HEK293 (cell line): Measurements from ENCODE around the gene LRRC15.

ENCODE experiments used
- CTCF ChIA-PET: fragments of 350-600 bp; formaldehyde crosslinking; extraction: SDS; loops from one replicate; lab custom pipeline; 2021; ENCODE audit warnings: antibody characterized with exemption; lab: Yijun Ruan, JAX
- POLR2A ChIA-PET: fragments of 300-600 bp; formaldehyde crosslinking; extraction: SDS; loops from one replicate; lab custom pipeline; 2020; ENCODE audit warnings: antibody characterized with exemption, inconsistent platforms; lab: Yijun Ruan, JAX
- H3K27ac ChIP-seq: fragments of 200-500 bp; sonication (Bioruptor generic); 2 replicates; pipeline ENCODE4 v1.5.1; 2014; ENCODE audit warnings: low read depth, low read length, control low read depth, inconsistent platforms; ENCODE audit errors: extremely low read depth
- H3K36me3 ChIP-seq, 2 experiments: fragments of 200-500 bp in 1 of 2; sonication (Bioruptor generic) in 1 of 2; 1 replicate in 1 of 2; 2 replicates in 1 of 2; pipeline ENCODE4 v1.5.1; 2014 to 2017; ENCODE audit warnings: inconsistent platforms in 2 of 2, low read length in 2 of 2; ENCODE audit not compliant: control insufficient read depth in 2 of 2, insufficient read depth in 1 of 2
- H3K4me1 ChIP-seq: fragments of 200-500 bp; sonication (Bioruptor generic); 2 replicates; pipeline ENCODE4 v1.5.1; 2014; ENCODE audit warnings: mild to moderate bottlenecking, low read length, inconsistent platforms; ENCODE audit not compliant: control insufficient read depth, insufficient read depth
- H3K4me3 ChIP-seq: 2 replicates; pipeline ENCODE4 v1.5.1; 2011; ENCODE audit warnings: low read depth, mild to moderate bottlenecking, control low read depth, low read length, moderate library complexity
- H3K9me3 ChIP-seq: fragments of 200-500 bp; sonication (Bioruptor generic); 2 replicates; pipeline ENCODE4 v1.5.1; 2014; ENCODE audit warnings: low read depth, low read length, inconsistent platforms; ENCODE audit not compliant: control insufficient read depth, insufficient read depth
- IKZF3 ChIP-seq: fragments of 450-650 bp; IDR thresholded peaks from 2 replicates; pipeline ENCODE4 v1.5.0; 2018; ENCODE audit warnings: missing biosample characterization, mild to moderate bottlenecking, missing genetic modification characterization, moderate library complexity
- INSM2 ChIP-seq: fragments of 450-650 bp; formaldehyde crosslinking; IDR thresholded peaks from 2 replicates; pipeline ENCODE4 v1.5.1; 2016; ENCODE audit warnings: missing biosample characterization, missing genetic modification characterization
- KLF1 ChIP-seq: fragments of 450-650 bp; formaldehyde crosslinking; IDR thresholded peaks from 2 replicates; pipeline ENCODE4 v1.5.1; 2016; ENCODE audit warnings: missing biosample characterization, missing genetic modification characterization
- KLF9 ChIP-seq: fragments of 450-650 bp; formaldehyde crosslinking; IDR thresholded peaks from 2 replicates; pipeline ENCODE4 v1.5.1; 2016; ENCODE audit warnings: missing biosample characterization, missing genetic modification characterization, low read depth
- MYNN ChIP-seq: fragments of 450-650 bp; formaldehyde crosslinking; IDR thresholded peaks from 2 replicates; pipeline ENCODE4 v1.5.1; 2016; ENCODE audit warnings: missing biosample characterization, missing genetic modification characterization, borderline replicate concordance
- SP7 ChIP-seq: fragments of 450-650 bp; formaldehyde crosslinking; IDR thresholded peaks from 2 replicates; pipeline ENCODE4 v1.5.1; 2016; ENCODE audit warnings: missing biosample characterization, missing genetic modification characterization
- TRIM28 ChIP-seq: IDR thresholded peaks from 2 replicates; pipeline ENCODE4 v1.6.1; 2011; ENCODE audit warnings: low read length, control low read depth, borderline replicate concordance
- ZBTB17 ChIP-seq: fragments of 450-650 bp; formaldehyde crosslinking; IDR thresholded peaks from 2 replicates; pipeline ENCODE4 v1.5.1; 2016; ENCODE audit warnings: missing biosample characterization, missing genetic modification characterization
- ZNF157 ChIP-seq: fragments of 450-650 bp; formaldehyde crosslinking; IDR thresholded peaks from 2 replicates; pipeline ENCODE4 v1.5.1; 2016; ENCODE audit warnings: missing biosample characterization, missing genetic modification characterization
- ZNF24 ChIP-seq: fragments of 450-650 bp; formaldehyde crosslinking; IDR thresholded peaks from 2 replicates; pipeline ENCODE4 v1.5.1; 2016; ENCODE audit warnings: missing biosample characterization, missing genetic modification characterization
- ZNF280D ChIP-seq: fragments of 450-650 bp; formaldehyde crosslinking; IDR thresholded peaks from 2 replicates; pipeline ENCODE4 v1.5.1; 2016; ENCODE audit warnings: missing biosample characterization, missing genetic modification characterization
- ZNF521 ChIP-seq: fragments of 450-650 bp; formaldehyde crosslinking; IDR thresholded peaks from 2 replicates; pipeline ENCODE4 v1.5.1; 2017; ENCODE audit warnings: missing biosample characterization, mild to moderate bottlenecking, missing genetic modification characterization
- ZNF600 ChIP-seq: fragments of 450-650 bp; formaldehyde crosslinking; IDR thresholded peaks from 2 replicates; pipeline ENCODE4 v1.5.1; 2016; ENCODE audit warnings: missing biosample characterization, missing genetic modification characterization
- ZNF629 ChIP-seq: fragments of 450-650 bp; formaldehyde crosslinking; IDR thresholded peaks from 2 replicates; pipeline ENCODE4 v1.5.1; 2017; ENCODE audit warnings: missing biosample characterization, missing genetic modification characterization
- TF ChIP-seq, protein P1 (sequence below): fragments of 450-650 bp; formaldehyde crosslinking; IDR thresholded peaks from 2 replicates; pipeline ENCODE4 v1.5.1; 2016; ENCODE audit warnings: missing biosample characterization, missing genetic modification characterization
- TF ChIP-seq, protein P2 (sequence below): fragments of 450-650 bp; formaldehyde crosslinking; IDR thresholded peaks from 2 replicates; pipeline ENCODE4 v1.5.1; 2016; ENCODE audit warnings: missing biosample characterization, missing genetic modification characterization

The LRRC15 gene

GRCh38 chr3:194323785-194324735, 45.5 kb downstream of the LRRC15 start (continued):
- TF ChIP-seq IKZF3 (tag by site-specific recombination): no peak

DNA sequence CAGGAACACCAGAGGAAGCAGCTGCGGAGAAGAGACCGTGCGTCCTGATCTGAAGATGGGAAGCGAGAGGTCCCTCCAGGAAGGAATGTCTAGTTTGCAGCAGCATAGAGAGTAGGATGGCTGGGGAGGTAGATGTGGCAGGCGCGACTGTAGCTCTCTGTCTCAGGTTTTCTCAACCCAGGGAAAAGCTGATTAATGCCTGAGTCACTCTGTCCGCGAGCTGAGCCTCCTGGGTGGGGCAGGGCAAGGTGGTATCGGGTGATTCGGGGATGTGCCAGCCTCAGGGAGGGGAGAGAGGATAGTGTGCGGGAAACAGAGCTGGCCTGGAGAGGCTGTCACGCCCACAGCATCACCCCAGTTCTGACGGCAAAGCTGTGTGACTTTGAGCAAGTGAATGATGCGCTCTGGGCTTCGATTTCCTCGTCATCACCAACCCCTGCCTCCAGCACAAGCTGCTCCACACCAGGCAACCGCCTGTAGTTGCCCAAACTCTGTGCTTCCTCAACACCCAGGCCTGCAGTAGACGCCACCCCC, 46.8 kb downstream of the LRRC15 start:
- Histone ChIP-seq H3K4me3 (no peak overlapping the region), H3K27ac (no peak overlapping the region), H3K36me3 (no peaks in the 10 kb centered on the region), H3K9me3 (no peaks in the 10 kb centered on the region), H3K4me1 (no peaks in the 10 kb centered on the region)
- POLR2A ChIA-PET: no interaction called here
- CTCF ChIA-PET: no interaction called here
- 0 out of 2 replicates have a peak, but pooled peaks have one; percentile 37 for TF ChIP-seq SP7 (tag by site-specific recombination)
- TF ChIP-seq ZBTB17 (tag by site-specific recombination): peak; percentile 29; the same call in 1 of the 2 replicates
- TF ChIP-seq INSM2 (tag by site-specific recombination): 0 out of 2 replicates have a peak, but pooled peaks have one; percentile 12
- TF ChIP-seq ZNF280D (tag by site-specific recombination): 0 out of 2 replicates have a peak, but pooled peaks have one; percentile 7
- TF ChIP-seq KLF1: peak; percentile 84
- TF ChIP-seq KLF9 (tag by site-specific recombination): peak; percentile 43
- peak; percentile 36; the same call in 1 of the 2 replicates for TF ChIP-seq ZNF629 (tag by site-specific recombination)
- TF ChIP-seq, protein P1, sequence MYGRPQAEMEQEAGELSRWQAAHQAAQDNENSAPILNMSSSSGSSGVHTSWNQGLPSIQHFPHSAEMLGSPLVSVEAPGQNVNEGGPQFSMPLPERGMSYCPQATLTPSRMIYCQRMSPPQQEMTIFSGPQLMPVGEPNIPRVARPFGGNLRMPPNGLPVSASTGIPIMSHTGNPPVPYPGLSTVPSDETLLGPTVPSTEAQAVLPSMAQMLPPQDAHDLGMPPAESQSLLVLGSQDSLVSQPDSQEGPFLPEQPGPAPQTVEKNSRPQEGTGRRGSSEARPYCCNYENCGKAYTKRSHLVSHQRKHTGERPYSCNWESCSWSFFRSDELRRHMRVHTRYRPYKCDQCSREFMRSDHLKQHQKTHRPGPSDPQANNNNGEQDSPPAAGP: peak; percentile 98
- peak; percentile 95; the same call in 1 of the 2 replicates for TF ChIP-seq TRIM28
- TF ChIP-seq, protein P2, sequence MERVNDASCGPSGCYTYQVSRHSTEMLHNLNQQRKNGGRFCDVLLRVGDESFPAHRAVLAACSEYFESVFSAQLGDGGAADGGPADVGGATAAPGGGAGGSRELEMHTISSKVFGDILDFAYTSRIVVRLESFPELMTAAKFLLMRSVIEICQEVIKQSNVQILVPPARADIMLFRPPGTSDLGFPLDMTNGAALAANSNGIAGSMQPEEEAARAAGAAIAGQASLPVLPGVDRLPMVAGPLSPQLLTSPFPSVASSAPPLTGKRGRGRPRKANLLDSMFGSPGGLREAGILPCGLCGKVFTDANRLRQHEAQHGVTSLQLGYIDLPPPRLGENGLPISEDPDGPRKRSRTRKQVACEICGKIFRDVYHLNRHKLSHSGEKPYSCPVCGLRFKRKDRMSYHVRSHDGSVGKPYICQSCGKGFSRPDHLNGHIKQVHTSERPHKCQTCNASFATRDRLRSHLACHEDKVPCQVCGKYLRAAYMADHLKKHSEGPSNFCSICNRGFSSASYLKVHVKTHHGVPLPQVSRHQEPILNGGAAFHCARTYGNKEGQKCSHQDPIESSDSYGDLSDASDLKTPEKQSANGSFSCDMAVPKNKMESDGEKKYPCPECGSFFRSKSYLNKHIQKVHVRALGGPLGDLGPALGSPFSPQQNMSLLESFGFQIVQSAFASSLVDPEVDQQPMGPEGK (tag by site-specific recombination): no peak
- peak; percentile 71; the same call in 1 of the 2 replicates for TF ChIP-seq ZNF24 (tag by site-specific recombination)
- TF ChIP-seq ZNF157 (tag by site-specific recombination): no peak
- TF ChIP-seq MYNN (tag by site-specific recombination): no peak
- TF ChIP-seq ZNF600 (tag by site-specific recombination): peak; percentile 80
- no peak for TF ChIP-seq ZNF521 (tag by site-specific recombination)
